ENCODE data around the gene CPNE4.

CPNE4 gene

GRCh38 chr3:131608741-131609140, 426.1 kb downstream of the CPNE4 start:
- H3K27me3 Mint-ChIP-seq (ENCODE audit: low read depth): peaks cover 9% of the 10 kb centered on the region
- no peak overlapping the region for H3K27ac Mint-ChIP-seq
- H3K9me3 Mint-ChIP-seq: no peaks in the 10 kb centered on the region
- no peak overlapping the region for H3K4me3 Mint-ChIP-seq
- H3K4me1 Mint-ChIP-seq: no peaks in the 10 kb centered on the region
- H3K36me3 Mint-ChIP-seq (ENCODE audit: low read depth): no peaks in the 10 kb centered on the region
- TF ChIP-seq CTCF (IDR thresholded peaks at IDR 0.05; ENCODE audit: unreplicated experiment in 3 of 3): no peak

GRCh38 chr3:131608296-131608695, 426.5 kb downstream of the CPNE4 start:
- H3K4me3 Mint-ChIP-seq: no peak overlapping the region
- no peaks in the 10 kb centered on the region for H3K36me3 Mint-ChIP-seq (ENCODE audit: low read depth)
- H3K27me3 Mint-ChIP-seq (ENCODE audit: low read depth): peaks cover 9% of the 10 kb centered on the region
- H3K27ac Mint-ChIP-seq: no peak overlapping the region
- H3K4me1 Mint-ChIP-seq: no peaks in the 10 kb centered on the region
- TF ChIP-seq CTCF (IDR thresholded peaks at IDR 0.05; ENCODE audit: unreplicated experiment in 3 of 3): no peak
- no peaks in the 10 kb centered on the region for H3K9me3 Mint-ChIP-seq

- no peak for TF ChIP-seq CTCF (IDR thresholded peaks at IDR 0.05; ENCODE audit: unreplicated experiment in 3 of 3)
- H3K4me1 Mint-ChIP-seq: no peaks in the 10 kb centered on the region
- no peak overlapping the region for H3K27ac Mint-ChIP-seq
- H3K9me3 Mint-ChIP-seq: no peaks in the 10 kb centered on the region
- no peaks in the 10 kb centered on the region for H3K36me3 Mint-ChIP-seq (ENCODE audit: low read depth)
- H3K4me3 Mint-ChIP-seq: no peak overlapping the region
- H3K27me3 Mint-ChIP-seq (ENCODE audit: low read depth): peaks cover 13% of the 10 kb centered on the region
Observed at GRCh38 chr3:131605916-131606315, 428.9 kb downstream of the CPNE4 start.

GRCh38 chr3:131602011-131602779, 432.6 kb downstream of the CPNE4 start:
- Mint-ChIP-seq H3K27ac (no peak overlapping the region), H3K9me3 (no peaks in the 10 kb centered on the region), H3K36me3 (ENCODE audit: low read depth) (no peaks in the 10 kb centered on the region), H3K4me1 (no peaks in the 10 kb centered on the region), H3K27me3 (ENCODE audit: low read depth) (peaks cover 13% of the 10 kb centered on the region), H3K4me3 (no peak overlapping the region)
- no peak for TF ChIP-seq CTCF (IDR thresholded peaks at IDR 0.05; ENCODE audit: unreplicated experiment in 3 of 3)

- H3K36me3 Mint-ChIP-seq (ENCODE audit: low read depth): no peaks in the 10 kb centered on the region
- H3K27ac Mint-ChIP-seq: peak overlapping the region in 2 of 3 experiments; percentile 4 to 18
- no peaks in the 10 kb centered on the region for H3K9me3 Mint-ChIP-seq
- H3K4me1 Mint-ChIP-seq: peaks cover under 1% of the 10 kb centered on the region
- TF ChIP-seq CTCF (IDR thresholded peaks at IDR 0.05; ENCODE audit: unreplicated experiment in 3 of 3): no peak
- H3K4me3 Mint-ChIP-seq: no peak overlapping the region
- H3K27me3 Mint-ChIP-seq (ENCODE audit: low read depth): peaks cover 9% of the 10 kb centered on the region
Observed at GRCh38 chr3:131597816-131598215, 437.0 kb downstream of the CPNE4 start.

- TF ChIP-seq CTCF (IDR thresholded peaks at IDR 0.05; ENCODE audit: unreplicated experiment in 3 of 3): no peak
- Mint-ChIP-seq H3K4me1 (peaks cover 10% of the 10 kb centered on the region), H3K4me3 (no peak overlapping the region), H3K27me3 (ENCODE audit: low read depth) (peaks cover 9% of the 10 kb centered on the region), H3K9me3 (no peaks in the 10 kb centered on the region), H3K36me3 (ENCODE audit: low read depth) (no peaks in the 10 kb centered on the region), H3K27ac (no peak overlapping the region)
Observed at GRCh38 chr3:131596884-131597283, 437.9 kb downstream of the CPNE4 start.

All from nephron (organoid).